Lower lobe of right lung (tissue), 2 donors: ENCODE data around the gene ABCA1. TPM values are rescaled to one million over a fixed set of nuclear protein-coding genes. Genes with fewer than 3 reads are reported as not detected.

Experiments used
- ATAC-seq, 2 donors: fragments of 200-7000 bp; cut with Tn5 transposase; one replicate each; pipeline ENCODE4 v1.9.1; 2020 to 2022; ENCODE audit warnings: mild to moderate bottlenecking in 2 of 2, moderate library complexity in 2 of 2
- DNase-seq: peaks from one replicate; pipeline ENCODE4 v3.0.0-alpha.2; 2020
- H3K27ac ChIP-seq: fragments of 200-600 bp; one replicate; pipeline ENCODE4 v1.8.0; 2022
- H3K27me3 ChIP-seq: fragments of 200-600 bp; one replicate; pipeline ENCODE4 v1.8.0; 2022; ENCODE audit warnings: low read depth
- H3K36me3 ChIP-seq: fragments of 200-600 bp; one replicate; pipeline ENCODE4 v1.8.0; 2022; ENCODE audit warnings: mild to moderate bottlenecking
- H3K4me1 ChIP-seq: fragments of 200-600 bp; one replicate; pipeline ENCODE4 v1.8.0; 2022
- H3K4me3 ChIP-seq: fragments of 200-600 bp; one replicate; pipeline ENCODE4 v1.8.0; 2022; ENCODE audit warnings: mild to moderate bottlenecking
- H3K9me3 ChIP-seq: fragments of 200-600 bp; one replicate; pipeline ENCODE4 v1.8.0; 2022
- intact Hi-C: fragments of 100-400 bp; cut with DNase I; formaldehyde crosslinking; loops from one replicate; pipeline ENCODE4 v1.11.0; 2022
- total RNA-seq: library from RNA; stranded (reverse); fragmentation: NEBNext Ultra II Directional; extraction: Animal tissue kit (Norgen Biotek cat#: 25700); gene quantifications from one replicate; pipeline ENCODE4 v1.2.1, GENCODE V29; 2021
- TF ChIP-seq, protein P1 (sequence below): fragments of 200-600 bp; IDR thresholded peaks from one replicate; pipeline ENCODE4 v1.8.0; 2022; ENCODE audit warnings: antibody characterized with exemption, mild to moderate bottlenecking
- donor health status: DM: no; HTN: yes; CAD: no; lungs with severe emphysema.

The ABCA1 gene
- total RNA-seq, 1 donor from 2014 or later, result 46.8 TPM

DNA sequence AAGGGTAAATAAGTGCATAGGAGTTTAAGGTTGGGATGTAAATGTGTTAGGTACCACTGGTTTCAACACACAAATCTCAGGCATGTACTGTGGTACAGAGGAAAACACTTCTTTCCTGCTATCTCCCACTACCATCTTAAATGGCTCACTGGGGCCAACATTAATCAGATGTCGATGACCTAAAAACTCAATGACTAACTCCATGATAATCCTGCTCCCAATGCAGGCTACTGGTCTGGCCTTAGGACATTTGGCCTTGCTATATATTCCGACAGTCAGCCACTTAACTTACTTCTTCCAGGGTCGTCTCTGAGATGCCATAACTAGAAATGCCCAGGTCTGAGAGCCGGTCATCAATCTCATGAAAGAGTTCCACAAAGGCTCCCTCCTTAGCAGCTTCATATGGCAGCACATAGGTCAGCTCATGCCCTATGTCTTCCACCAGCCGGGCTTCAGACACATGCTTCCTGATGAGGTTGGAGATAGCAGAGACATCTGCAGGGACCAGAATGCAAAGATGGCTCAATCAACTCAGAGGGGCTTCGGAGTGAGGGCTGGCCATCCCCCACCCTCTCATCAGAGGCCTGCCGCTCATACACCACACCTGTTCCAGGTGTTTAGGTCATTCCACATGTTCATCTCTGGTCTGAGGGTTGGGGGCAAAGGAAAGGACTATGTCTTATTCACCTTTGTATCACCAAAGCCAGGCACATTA lies 111.9 kb downstream of the ABCA1 start:
- Histone ChIP-seq H3K27ac (no peak overlapping the region), H3K36me3 (peaks cover 100% of the 10 kb centered on the region), H3K27me3 (no peaks in the 10 kb centered on the region), H3K4me1 (no peaks in the 10 kb centered on the region), H3K9me3 (no peaks in the 10 kb centered on the region), H3K4me3 (no peak overlapping the region)
- ATAC-seq (no peak), DNase-seq (no peak)
- intact Hi-C loops, result no loop called here
- TF ChIP-seq, protein P1, sequence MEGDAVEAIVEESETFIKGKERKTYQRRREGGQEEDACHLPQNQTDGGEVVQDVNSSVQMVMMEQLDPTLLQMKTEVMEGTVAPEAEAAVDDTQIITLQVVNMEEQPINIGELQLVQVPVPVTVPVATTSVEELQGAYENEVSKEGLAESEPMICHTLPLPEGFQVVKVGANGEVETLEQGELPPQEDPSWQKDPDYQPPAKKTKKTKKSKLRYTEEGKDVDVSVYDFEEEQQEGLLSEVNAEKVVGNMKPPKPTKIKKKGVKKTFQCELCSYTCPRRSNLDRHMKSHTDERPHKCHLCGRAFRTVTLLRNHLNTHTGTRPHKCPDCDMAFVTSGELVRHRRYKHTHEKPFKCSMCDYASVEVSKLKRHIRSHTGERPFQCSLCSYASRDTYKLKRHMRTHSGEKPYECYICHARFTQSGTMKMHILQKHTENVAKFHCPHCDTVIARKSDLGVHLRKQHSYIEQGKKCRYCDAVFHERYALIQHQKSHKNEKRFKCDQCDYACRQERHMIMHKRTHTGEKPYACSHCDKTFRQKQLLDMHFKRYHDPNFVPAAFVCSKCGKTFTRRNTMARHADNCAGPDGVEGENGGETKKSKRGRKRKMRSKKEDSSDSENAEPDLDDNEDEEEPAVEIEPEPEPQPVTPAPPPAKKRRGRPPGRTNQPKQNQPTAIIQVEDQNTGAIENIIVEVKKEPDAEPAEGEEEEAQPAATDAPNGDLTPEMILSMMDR, result no peak

DNA sequence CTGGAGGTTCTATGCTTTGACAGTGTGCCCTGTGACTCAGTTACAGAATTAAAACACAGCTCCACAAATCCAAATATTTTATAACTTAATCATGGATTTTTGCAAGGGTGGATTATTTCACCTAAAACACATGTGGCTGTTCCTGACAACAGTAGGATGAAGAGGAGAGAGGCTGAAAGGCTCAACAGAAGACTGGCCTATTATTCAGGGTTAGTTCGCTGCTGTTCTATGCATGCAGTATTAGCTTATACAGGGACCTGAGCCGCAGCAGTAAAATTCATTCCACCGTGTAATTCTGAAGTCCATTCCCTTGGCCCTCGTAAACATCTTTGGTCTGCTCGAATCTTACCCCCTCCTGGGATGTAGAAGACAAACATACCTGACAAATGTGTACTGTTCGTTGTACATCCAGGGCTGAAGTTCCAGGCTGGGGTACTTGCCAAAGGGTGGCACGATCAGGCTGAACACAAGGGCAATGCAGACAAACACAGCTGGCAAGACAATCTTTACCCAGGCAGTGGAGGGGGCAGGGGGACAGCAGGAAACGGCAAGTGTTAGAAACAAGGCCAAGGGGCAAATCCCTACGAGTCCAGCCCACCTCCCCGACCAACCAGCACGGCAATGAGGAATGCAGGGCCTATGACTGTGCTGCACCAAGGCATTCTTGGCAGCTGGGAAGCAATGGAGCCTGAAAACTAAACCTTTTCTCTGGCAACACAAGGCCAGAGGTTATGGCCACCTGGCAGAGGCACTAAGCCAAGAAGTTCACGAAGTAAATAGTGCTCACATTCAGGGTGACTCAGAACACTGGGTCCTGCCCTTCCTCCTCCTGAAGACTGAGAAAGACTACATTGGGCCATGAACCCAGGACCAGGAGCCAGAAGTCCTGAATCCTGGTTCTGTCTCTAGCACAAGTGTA lies 117.3 kb downstream of the ABCA1 start:
- ATAC-seq, result peak in 1 of 2 donors; percentile 43
- H3K4me1 ChIP-seq, result no peaks in the 10 kb centered on the region
- intact Hi-C loops, result no loop called here
- peaks cover 96% of the 10 kb centered on the region for H3K36me3 ChIP-seq
- H3K27ac ChIP-seq, result no peak overlapping the region
- no peaks in the 10 kb centered on the region for H3K9me3 ChIP-seq
- H3K27me3 ChIP-seq, result no peaks in the 10 kb centered on the region
- H3K4me3 ChIP-seq, result no peak overlapping the region
- DNase-seq, result no peak
- TF ChIP-seq, protein P1, result no peak

DNA sequence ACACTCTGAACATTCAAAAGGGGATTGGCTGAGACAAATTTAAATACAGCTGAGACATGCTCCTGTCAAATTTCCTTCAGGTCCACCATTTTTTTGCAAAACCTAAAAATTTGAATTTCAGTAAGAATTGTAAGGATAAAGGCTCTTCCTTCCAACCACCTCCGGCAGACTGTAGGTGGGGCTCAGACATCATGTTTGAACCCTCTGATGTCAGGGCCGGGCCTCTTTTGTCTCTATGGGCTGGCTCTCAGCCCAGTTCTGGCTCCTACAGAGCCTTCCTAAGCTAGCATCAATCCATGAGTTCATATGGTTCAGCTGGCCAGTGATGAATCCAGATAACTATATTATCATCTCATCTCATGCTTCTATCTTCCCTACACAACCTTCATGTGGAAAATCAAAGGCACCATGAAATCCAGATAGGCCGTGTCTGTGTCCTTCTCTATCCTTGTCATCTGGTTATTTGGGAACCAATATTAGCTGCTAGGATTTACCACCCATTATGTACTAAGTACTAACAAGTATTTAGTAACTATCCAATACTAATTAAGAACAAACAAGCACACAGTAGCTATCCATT lies 119.8 kb downstream of the ABCA1 start:
- no peaks in the 10 kb centered on the region for H3K4me1 ChIP-seq
- ATAC-seq (no peak), DNase-seq (no peak)
- peaks cover 96% of the 10 kb centered on the region for H3K36me3 ChIP-seq
- no peak overlapping the region for H3K27ac ChIP-seq
- H3K4me3 ChIP-seq, result no peak overlapping the region
- H3K27me3 ChIP-seq, result no peaks in the 10 kb centered on the region
- TF ChIP-seq, protein P1, result peak; percentile 17
- intact Hi-C loops, result no loop called here
- H3K9me3 ChIP-seq, result no peaks in the 10 kb centered on the region

DNA sequence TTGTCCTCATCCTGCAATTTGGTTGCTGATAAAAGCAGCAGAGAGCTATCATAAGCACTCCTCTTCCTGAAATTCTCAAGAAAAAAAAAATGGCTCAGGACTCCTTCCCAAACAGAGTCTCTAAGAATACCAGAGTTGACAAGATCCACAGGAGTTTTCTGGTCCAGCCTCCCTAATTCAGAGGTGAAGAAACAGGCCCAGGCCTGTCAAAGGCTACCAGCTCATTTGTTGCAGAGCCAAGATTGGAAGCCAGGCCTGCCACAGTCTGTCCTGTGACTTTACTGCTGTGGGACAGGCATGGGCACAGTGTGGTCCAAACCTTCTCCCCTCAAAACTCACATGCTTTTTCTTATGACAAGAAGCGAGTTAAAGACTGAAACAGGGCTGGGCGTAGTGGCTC lies 122.5 kb downstream of the ABCA1 start:
- intact Hi-C loops, result no loop called here
- no peak overlapping the region for H3K27ac ChIP-seq
- DNase-seq (no peak), ATAC-seq (no peak)
- H3K27me3 ChIP-seq, result no peaks in the 10 kb centered on the region
- H3K9me3 ChIP-seq, result no peaks in the 10 kb centered on the region
- H3K4me3 ChIP-seq, result no peak overlapping the region
- peaks cover 96% of the 10 kb centered on the region for H3K36me3 ChIP-seq
- no peaks in the 10 kb centered on the region for H3K4me1 ChIP-seq
- TF ChIP-seq, protein P1, result no peak

DNA sequence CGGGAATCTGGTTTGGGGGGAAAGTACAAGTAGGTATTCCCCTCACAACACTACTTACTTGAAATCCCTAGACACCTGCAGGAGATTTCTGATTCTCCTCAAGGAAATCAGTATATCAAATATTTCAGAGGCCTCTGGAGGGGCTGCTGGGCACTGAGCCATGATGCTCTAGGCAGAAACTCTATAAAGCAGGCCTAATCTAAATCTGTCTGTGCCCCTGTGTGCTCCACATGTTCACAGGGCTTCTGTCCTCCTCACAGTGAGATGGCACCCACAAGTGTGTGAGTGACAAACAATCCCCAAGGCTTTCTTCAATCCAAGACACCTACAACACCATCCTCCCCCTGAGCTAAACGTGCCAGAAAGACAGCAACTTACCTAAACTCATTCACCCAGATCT lies 125.0 kb downstream of the ABCA1 start:
- intact Hi-C loops, result no loop called here
- no peak for DNase-seq
- Histone ChIP-seq H3K4me3 (no peak overlapping the region), H3K36me3 (peaks cover 96% of the 10 kb centered on the region), H3K4me1 (no peaks in the 10 kb centered on the region), H3K27ac (no peak overlapping the region), H3K27me3 (no peaks in the 10 kb centered on the region), H3K9me3 (no peaks in the 10 kb centered on the region)
- TF ChIP-seq, protein P1, result no peak
- ATAC-seq, result no peak
